ENCODE measurements around the gene PDZD8. TPM values are rescaled to one million over a fixed set of nuclear protein-coding genes. Genes with fewer than 3 reads are reported as not detected.

The PDZD8 gene
- polyA plus RNA-seq, 1 donor (not counting 4 experiments of a cell fraction or from before 2014, with no cell fraction given) = 24.3 TPM

DNA sequence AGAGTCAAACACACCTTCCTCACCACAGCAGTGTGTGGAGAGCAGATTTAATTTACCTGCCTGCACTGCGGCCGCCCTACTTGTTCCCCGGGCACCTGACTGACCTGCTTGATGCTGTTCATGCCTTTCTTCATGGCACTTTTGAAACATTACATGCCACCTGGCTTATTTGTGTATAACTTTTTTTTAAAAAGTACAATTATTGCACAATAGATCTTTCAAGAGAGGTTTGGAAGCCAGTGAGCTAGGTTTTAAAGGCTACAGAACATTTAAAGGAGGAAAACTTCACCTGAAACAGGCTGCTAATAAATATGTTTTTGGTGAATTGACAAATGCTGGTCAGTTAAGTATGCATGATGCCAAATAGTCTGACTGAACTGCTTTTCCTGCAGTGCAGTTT is 101.3 kb downstream of the PDZD8 start:
- no peak for FAIRE-seq
- dilution Hi-C loops (cut with MboI; ENCODE audit: extremely low pct_ligation_motif_present, low sequenced_read_pairs) = no loop called here

DNA sequence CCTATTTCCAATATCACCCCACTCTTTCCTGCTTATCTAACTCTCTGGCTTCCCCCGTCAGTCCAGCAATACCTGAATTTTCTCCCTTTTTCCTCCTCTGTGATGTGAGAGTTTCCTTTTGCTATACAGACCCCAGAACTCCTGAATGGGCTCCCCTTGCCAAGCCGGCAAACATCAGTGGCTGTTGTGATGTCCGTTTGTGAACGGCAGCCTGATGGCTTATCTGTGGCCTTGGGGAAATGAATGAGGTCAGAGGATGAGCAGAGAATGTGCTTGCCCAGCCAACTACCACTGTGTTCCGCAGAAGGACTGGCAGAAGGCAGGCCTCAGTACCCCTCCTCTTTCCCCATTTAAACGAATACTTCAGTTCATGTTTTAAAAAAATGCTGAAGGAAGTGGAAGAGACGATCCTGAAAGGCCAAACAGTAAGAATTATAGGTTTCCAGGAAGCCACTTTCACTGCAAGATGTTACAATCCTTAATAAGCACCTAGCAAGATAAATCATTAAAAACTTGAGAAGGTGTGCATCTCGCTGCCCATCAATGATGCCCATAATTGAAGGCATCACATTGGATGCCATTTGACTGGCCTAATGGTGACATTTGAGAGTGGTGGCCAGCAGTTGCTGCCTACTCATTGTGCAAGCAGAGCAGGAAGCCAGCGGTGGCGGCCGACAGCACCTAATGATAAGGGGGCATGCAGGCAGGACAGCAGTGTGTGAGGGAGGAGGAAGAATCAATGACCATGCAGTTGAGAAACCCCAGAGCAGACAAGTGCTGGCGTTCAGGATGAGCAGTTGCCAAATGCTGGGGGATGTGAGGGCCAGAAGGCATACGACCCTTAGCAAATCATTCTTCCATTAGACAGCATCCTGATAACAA is 102.8 kb downstream of the PDZD8 start:
- Histone ChIP-seq H3K79me2 (ENCODE audit: control insufficient read depth, insufficient read depth, low read length) (no peaks in the 10 kb centered on the region), H3K27ac (ENCODE audit: control insufficient read depth, insufficient read depth, low read length) (no peak overlapping the region), H3K27me3 (ENCODE audit: control insufficient read depth, extremely low read depth, insufficient read depth, low read length) (no peaks in the 10 kb centered on the region), H4K20me1 (ENCODE audit: control insufficient read depth, extremely low read depth, insufficient read depth, low read length) (no peaks in the 10 kb centered on the region), H3K4me3 (ENCODE audit: control insufficient read depth in 2 of 3, extremely low read depth in 1 of 3, insufficient read depth in 2 of 3, low read depth in 1 of 3, low read length in 3 of 3) (no peak overlapping the region), H3K9me1 (ENCODE audit: control insufficient read depth, extremely low read depth, insufficient read depth, low read length) (no peaks in the 10 kb centered on the region), H3K4me2 (ENCODE audit: control insufficient read depth, extremely low read depth, insufficient read depth, low read depth, low read length) (no peak overlapping the region), H3K36me3 (ENCODE audit: control insufficient read depth in 2 of 2, extremely low read depth in 1 of 2, insufficient read depth in 2 of 2, low read length in 2 of 2) (no peaks in the 10 kb centered on the region), H3K9me3 (ENCODE audit: control insufficient read depth, low read depth, low read length) (no peaks in the 10 kb centered on the region), H3K9ac (ENCODE audit: control insufficient read depth, extremely low read depth, insufficient read depth, low read length) (no peak overlapping the region), H3K4me1 (ENCODE audit: control insufficient read depth, extremely low read depth, insufficient read depth, low read length) (peaks cover 10% of the 10 kb centered on the region), H2AFZ (ENCODE audit: control insufficient read depth, low read length) (no peak overlapping the region)
- dilution Hi-C loops (cut with MboI; ENCODE audit: extremely low pct_ligation_motif_present, low sequenced_read_pairs) = no loop called here
- DNase-seq (ENCODE audit: low read depth, low spot score) (no peak), FAIRE-seq (no peak)
- TF ChIP-seq EZH2 (IDR thresholded peaks at IDR 0.05; ENCODE audit: low read length) = no peak
- TF ChIP-seq, protein P1, sequence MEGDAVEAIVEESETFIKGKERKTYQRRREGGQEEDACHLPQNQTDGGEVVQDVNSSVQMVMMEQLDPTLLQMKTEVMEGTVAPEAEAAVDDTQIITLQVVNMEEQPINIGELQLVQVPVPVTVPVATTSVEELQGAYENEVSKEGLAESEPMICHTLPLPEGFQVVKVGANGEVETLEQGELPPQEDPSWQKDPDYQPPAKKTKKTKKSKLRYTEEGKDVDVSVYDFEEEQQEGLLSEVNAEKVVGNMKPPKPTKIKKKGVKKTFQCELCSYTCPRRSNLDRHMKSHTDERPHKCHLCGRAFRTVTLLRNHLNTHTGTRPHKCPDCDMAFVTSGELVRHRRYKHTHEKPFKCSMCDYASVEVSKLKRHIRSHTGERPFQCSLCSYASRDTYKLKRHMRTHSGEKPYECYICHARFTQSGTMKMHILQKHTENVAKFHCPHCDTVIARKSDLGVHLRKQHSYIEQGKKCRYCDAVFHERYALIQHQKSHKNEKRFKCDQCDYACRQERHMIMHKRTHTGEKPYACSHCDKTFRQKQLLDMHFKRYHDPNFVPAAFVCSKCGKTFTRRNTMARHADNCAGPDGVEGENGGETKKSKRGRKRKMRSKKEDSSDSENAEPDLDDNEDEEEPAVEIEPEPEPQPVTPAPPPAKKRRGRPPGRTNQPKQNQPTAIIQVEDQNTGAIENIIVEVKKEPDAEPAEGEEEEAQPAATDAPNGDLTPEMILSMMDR (optimal IDR thresholded peaks at IDR 0.05 in 1 of 3, IDR thresholded peaks at IDR 0.05 in 1 of 3, conservative IDR thresholded peaks at IDR 0.05 in 1 of 3; ENCODE audit: extremely low read depth in 1 of 3, insufficient read depth in 2 of 3, low read length in 3 of 3) = no peak

More for the DNA sequence above, 101.3 kb downstream of the PDZD8 start:
- no peak overlapping the region for H3K9ac ChIP-seq (ENCODE audit: control insufficient read depth, extremely low read depth, insufficient read depth, low read length)
- TF ChIP-seq EZH2 (IDR thresholded peaks at IDR 0.05; ENCODE audit: low read length) = no peak
- TF ChIP-seq, protein P1 (optimal IDR thresholded peaks at IDR 0.05 in 1 of 3, IDR thresholded peaks at IDR 0.05 in 1 of 3, conservative IDR thresholded peaks at IDR 0.05 in 1 of 3; ENCODE audit: extremely low read depth in 1 of 3, insufficient read depth in 2 of 3, low read length in 3 of 3) = no peak
- H3K4me3 ChIP-seq (ENCODE audit: control insufficient read depth in 2 of 3, extremely low read depth in 1 of 3, insufficient read depth in 2 of 3, low read depth in 1 of 3, low read length in 3 of 3) = no peak overlapping the region
- H3K27me3 ChIP-seq (ENCODE audit: control insufficient read depth, extremely low read depth, insufficient read depth, low read length) = no peaks in the 10 kb centered on the region
- H3K9me3 ChIP-seq (ENCODE audit: control insufficient read depth, low read depth, low read length) = no peaks in the 10 kb centered on the region
- no peak overlapping the region for H2AFZ ChIP-seq (ENCODE audit: control insufficient read depth, low read length)
- H3K4me2 ChIP-seq (ENCODE audit: control insufficient read depth, extremely low read depth, insufficient read depth, low read depth, low read length) = no peak overlapping the region
- H3K9me1 ChIP-seq (ENCODE audit: control insufficient read depth, extremely low read depth, insufficient read depth, low read length) = no peaks in the 10 kb centered on the region
- H4K20me1 ChIP-seq (ENCODE audit: control insufficient read depth, extremely low read depth, insufficient read depth, low read length) = no peaks in the 10 kb centered on the region
- no peak for DNase-seq (ENCODE audit: low read depth, low spot score)
- H3K4me1 ChIP-seq (ENCODE audit: control insufficient read depth, extremely low read depth, insufficient read depth, low read length) = peaks cover 10% of the 10 kb centered on the region
- no peaks in the 10 kb centered on the region for H3K36me3 ChIP-seq (ENCODE audit: control insufficient read depth in 2 of 2, extremely low read depth in 1 of 2, insufficient read depth in 2 of 2, low read length in 2 of 2)
- H3K79me2 ChIP-seq (ENCODE audit: control insufficient read depth, insufficient read depth, low read length) = no peaks in the 10 kb centered on the region
- H3K27ac ChIP-seq (ENCODE audit: control insufficient read depth, insufficient read depth, low read length) = no peak overlapping the region
